Activated CD8-positive, alpha-beta memory T cell treated with anti-CD3 and anti-CD28 coated beads for 24 hours (primary cell): ENCODE measurements around the gene CIC.
"Not testable (repeated sequence)": the region's sequence is repeated elsewhere in the genome, so short reads cannot be mapped to it uniquely, and the experiment has no call there.

Experiments
- DNase-seq: peaks from one replicate; pipeline ENCODE4 v3.0.0-alpha.2; 2020

The CIC gene

DNA sequence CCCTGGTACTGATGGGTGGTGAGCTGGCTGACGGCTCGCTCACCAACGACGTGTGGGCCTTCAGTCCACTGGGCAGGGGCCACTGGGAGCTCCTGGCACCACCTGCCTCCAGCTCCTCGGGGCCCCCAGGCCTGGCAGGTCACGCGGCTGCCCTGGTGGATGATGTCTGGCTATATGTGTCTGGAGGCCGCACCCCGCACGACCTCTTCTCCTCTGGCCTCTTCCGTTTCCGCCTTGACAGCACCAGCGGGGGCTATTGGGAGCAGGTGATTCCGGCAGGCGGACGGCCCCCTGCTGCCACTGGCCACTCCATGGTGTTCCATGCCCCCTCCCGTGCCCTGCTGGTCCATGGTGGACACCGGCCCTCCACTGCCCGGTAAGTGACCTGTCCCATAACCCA, 66.9 kb downstream of the CIC start:
- DNase-seq = no peak

DNA sequence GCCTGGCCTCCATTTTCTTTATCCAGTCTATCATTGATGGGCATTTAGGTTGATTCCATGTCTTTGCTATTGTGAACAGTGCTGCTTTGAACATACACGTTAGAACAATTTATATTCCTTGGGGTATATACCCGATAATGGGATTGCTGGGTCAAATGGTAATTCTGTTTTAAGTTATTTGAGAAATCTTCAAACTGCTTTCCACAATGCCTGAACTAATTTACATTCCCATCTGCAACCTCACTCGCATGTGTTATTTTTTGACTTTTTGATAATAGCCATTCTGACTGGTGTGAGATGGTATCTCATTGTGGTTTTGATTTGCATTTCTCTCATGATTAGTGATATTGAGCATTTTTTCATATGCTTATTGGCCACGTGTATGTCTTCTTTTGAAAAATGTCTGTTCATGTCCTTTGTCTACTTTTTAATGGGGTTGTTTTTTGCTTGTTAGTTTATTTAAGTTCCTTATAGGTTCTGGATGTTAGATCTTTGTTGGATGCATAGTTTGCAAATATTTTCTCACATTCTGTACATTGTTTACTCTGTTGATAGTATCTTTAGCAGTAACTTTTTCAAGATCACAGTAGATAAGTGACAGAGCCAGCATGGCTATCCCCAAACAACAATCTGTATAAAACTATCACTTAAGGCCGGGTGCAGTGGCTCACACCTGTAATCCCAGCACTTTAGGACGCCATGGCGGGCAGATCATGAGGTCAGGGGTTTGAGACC, 70.2 kb downstream of the CIC start:
- DNase-seq = not testable (repeated sequence)

DNA sequence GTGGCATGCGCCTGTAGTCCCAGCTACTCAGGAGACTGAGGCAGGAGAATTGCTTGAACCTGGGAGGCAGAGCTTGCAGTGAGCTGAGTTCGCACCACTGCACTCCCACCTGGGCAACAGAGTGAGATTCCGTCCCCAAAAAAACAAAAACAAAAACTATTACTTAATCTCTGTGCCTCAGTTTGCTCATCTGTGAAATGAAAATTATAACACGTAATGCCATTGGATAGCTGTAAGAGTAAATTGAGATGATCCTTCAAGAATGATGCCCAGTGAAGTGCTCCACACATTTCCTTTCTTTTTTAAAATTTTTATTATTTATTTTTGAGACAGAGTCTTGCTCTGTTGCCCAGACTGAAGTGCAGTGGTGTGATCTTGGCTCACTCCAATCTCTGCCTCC, 70.9 kb downstream of the CIC start:
- DNase-seq = not testable (repeated sequence)

DNA sequence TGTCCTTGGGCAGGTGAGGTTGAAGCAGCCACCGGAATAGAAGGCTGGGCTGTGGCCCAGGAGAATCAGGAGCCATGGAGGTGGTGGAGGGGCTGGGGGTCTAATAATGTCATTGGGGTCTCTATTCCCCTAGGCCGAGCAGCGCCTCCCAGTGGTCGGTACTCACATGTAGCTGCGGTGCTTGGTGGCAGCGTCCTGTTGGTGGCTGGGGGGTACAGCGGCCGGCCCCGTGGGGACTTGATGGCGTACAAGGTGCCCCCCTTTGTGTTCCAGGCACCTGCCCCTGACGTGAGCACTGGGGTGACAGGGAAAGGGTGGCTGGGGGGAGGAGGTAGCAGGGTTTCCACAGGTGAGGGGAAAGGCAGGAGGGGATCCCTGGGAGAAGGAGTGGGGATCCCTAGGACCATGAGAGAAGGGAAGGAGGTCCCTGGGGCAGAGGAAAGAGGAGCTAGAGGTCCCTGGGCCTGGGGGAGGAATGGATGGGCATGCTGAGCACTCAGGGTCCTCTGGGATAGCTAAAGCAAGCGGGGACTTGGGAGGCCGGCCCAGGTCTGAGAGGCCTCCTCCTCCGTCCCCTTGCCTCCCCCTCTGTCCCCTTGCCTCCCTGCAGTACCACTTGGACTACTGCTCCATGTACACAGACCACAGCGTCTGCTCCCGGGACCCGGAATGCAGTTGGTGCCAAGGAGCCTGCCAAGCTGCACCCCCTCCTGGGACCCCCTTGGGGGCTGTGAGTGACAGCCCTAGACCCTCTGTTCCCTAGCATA, 74.5 kb downstream of the CIC start:
- no peak for DNase-seq

DNA sequence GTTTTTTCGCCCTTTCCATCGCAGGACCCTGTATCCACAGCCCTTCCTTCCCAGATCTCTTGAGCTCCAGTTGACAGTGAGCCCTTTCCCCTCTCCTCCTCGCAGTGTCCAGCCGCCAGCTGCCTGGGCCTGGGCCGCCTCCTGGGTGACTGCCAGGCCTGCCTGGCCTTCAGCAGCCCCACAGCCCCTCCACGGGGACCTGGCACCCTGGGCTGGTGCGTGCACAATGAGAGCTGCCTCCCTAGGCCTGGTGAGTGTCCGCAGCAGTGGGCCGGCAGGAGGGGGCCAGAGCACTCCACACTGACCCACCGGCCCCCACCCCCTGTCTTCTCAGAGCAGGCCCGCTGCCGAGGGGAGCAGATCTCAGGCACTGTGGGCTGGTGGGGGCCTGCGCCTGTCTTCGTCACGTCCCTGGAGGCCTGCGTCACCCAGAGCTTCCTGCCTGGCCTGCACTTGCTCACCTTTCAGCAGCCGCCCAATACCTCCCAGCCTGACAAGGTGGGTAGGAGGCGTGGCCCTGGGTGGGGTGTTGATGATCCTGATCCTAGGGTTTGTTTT, 75.4 kb downstream of the CIC start:
- DNase-seq = no peak
